ENCODE data around the gene CUL3. TPM values are rescaled to one million over a fixed set of nuclear protein-coding genes. Genes with fewer than 3 reads are reported as not detected.

The CUL3 gene
- total and polyA plus RNA-seq, 2 of the 13 experiments (the other 11 are each of a cell fraction or from before 2014, with no cell fraction given), result 33.2 to 62.3 TPM

GRCh38 chr2:224525774-224526173 lies 59.4 kb downstream of the CUL3 start:
- Histone ChIP-seq H3K9ac (ENCODE audit: insufficient read depth, low read depth, low read length) (no peak overlapping the region), H3K36me3 (replicated peaks in 1 of 2; ENCODE audit: control insufficient read depth in 1 of 2, insufficient read depth in 2 of 2, low read length in 2 of 2) (peaks cover 0 to 1% of the 10 kb centered on the region in 2 experiments; a peak in 3 of 5 replicates), H3K4me1 (ENCODE audit: insufficient read depth, low read length) (peaks cover 26% of the 10 kb centered on the region), H4K20me1 (ENCODE audit: insufficient read depth, low read length) (peaks cover 3% of the 10 kb centered on the region; the same call in 1 of the 2 replicates), H3K79me2 (ENCODE audit: insufficient read depth, low read length) (peaks cover 77% of the 10 kb centered on the region), H3K4me2 (ENCODE audit: low read depth, low read length) (no peak overlapping the region), H3K27me3 (ENCODE audit: control insufficient read depth in 1 of 2, insufficient read depth in 2 of 2, low read length in 2 of 2) (no peaks in the 10 kb centered on the region), H3K9me3 (ENCODE audit: low read length) (no peaks in the 10 kb centered on the region), H3K27ac (ENCODE audit: extremely low read length, insufficient read depth, low read length) (no peak overlapping the region), H2AFZ (ENCODE audit: low read length) (no peak overlapping the region), H3K4me3 (replicated peaks in 1 of 3; ENCODE audit: insufficient read depth in 1 of 3, low read depth in 2 of 3, low read length in 3 of 3) (no peak overlapping the region)
- FAIRE-seq (no peak), ATAC-seq (no peak), DNase-seq (ENCODE audit: low spot score) (no peak)
- 97% methylated on average over 1 of the region's 1 CpG for WGBS (ENCODE audit: low lambda C conversion rate)
- in situ Hi-C loops (cut with HindIII; ENCODE audit: extremely low pct_ligation_motif_present, low pct_unique_long_range_greater_than_20kb), result no loop called here
- intact Hi-C loops (cut with micrococcal nuclease; ENCODE audit: unreplicated experiment), result no loop called here
- BruUV-seq (replicated peaks), result no TSS peak
- CTCF ChIA-PET (ENCODE audit: low intra/inter-chr PET ratio, low total read pairs), result no interaction called here
- POLR2A ChIA-PET, result no interaction called here
- TF ChIP-seq ZNF530 (CRISPR knock-in tag; IDR thresholded peaks at IDR 0.05; ENCODE audit: low read depth) (no peak), ZNF124 (CRISPR knock-in tag; IDR thresholded peaks at IDR 0.05) (no peak), HNRNPUL1 (IDR thresholded peaks at IDR 0.05; ENCODE audit: low read depth, low read length) (no peak), GTF3A (CRISPR knock-in tag; conservative IDR thresholded peaks at IDR 0.05) (no peak), AHDC1 (CRISPR knock-in tag; IDR thresholded peaks at IDR 0.05; ENCODE audit: borderline replicate concordance) (no peak), ETS1 (CRISPR knock-in tag; IDR thresholded peaks at IDR 0.05) (no peak), GLI4 (CRISPR knock-in tag; IDR thresholded peaks at IDR 0.05; ENCODE audit: borderline replicate concordance) (no peak), JUN (CRISPR knock-in tag; IDR thresholded peaks at IDR 0.05) (no peak), FUBP1 (CRISPR knock-in tag; IDR thresholded peaks at IDR 0.05; ENCODE audit: borderline replicate concordance) (no peak), ZNF652 (CRISPR knock-in tag; IDR thresholded peaks at IDR 0.05; ENCODE audit: borderline replicate concordance, low read depth) (no peak), GZF1 (CRISPR knock-in tag; IDR thresholded peaks at IDR 0.05) (no peak), MTA1 (CRISPR knock-in tag; IDR thresholded peaks at IDR 0.05; ENCODE audit: borderline replicate concordance) (no peak)
